Psoas muscle (tissue), 8 donors: ENCODE measurements around the gene EPHA4. TPM values are rescaled to one million over a fixed set of nuclear protein-coding genes. Genes with fewer than 3 reads are reported as not detected.

Experiments used
- ATAC-seq, 4 donors: fragments of 200-7000 bp; cut with Tn5 transposase; one replicate each; pipeline ENCODE4 v1.9.1; 2020; ENCODE audit warnings: moderate library complexity in 3 of 4, mild to moderate bottlenecking in 2 of 4
- DNase-seq, 2 donors: peaks; one replicate each; pipeline ENCODE4 v3.0.0-alpha.2; 2020
- H3K27ac ChIP-seq: fragments of 200-600 bp; one replicate; pipeline ENCODE4 v1.8.0; 2022
- H3K27me3 ChIP-seq, 3 donors: fragments of 200-600 bp in 1 of 3; one replicate each; pipeline versions ENCODE4 v1.6.1 to v1.8.0; 2013 to 2022; ENCODE audit warnings: low read length in 2 of 3, mild to moderate bottlenecking in 2 of 3, moderate library complexity in 1 of 3; ENCODE audit not compliant: insufficient read depth in 3 of 3
- H3K36me3 ChIP-seq, 2 donors: fragments of 200-600 bp in 1 of 2; one replicate each; pipeline versions ENCODE4 v1.6.1 to v1.8.0; 2013 to 2022; ENCODE audit warnings: low read depth in 1 of 2, mild to moderate bottlenecking in 1 of 2, moderate library complexity in 1 of 2; ENCODE audit not compliant: insufficient read depth in 1 of 2
- H3K4me1 ChIP-seq: fragments of 200-600 bp; one replicate; pipeline ENCODE4 v1.8.0; 2022
- H3K4me3 ChIP-seq: fragments of 200-600 bp; one replicate; pipeline ENCODE4 v1.8.0; 2022; ENCODE audit warnings: mild to moderate bottlenecking
- H3K9me3 ChIP-seq: fragments of 200-600 bp; one replicate; pipeline ENCODE4 v1.8.0; 2022
- WGBS, 3 donors: extraction: QIAGEN DNeasy Blood & Tissue Kit; methylation state at CpG; one replicate each; pipeline versions ENCODE4 v1.1.6 to v1.1.7; 2013; 5-methylcytosine and 5-hydroxymethylcytosine counted together
- intact Hi-C, 2 donors: fragments of 100-400 bp; cut with DNase I; formaldehyde crosslinking; loops; one replicate each; pipeline versions ENCODE4 v1.11.0 to v1.14.2; 2022
- polyA plus RNA-seq, 3 donors: library from polyadenylated mRNA; stranded (reverse); fragments of 200-250 nt; gene quantifications; one replicate each; pipeline ENCODE4 v1.2.3, GENCODE V29; 2013
- total RNA-seq, 4 donors: library from RNA; stranded (reverse); fragmentation: NEBNext Ultra II Directional in 2 of 4; extraction: Animal tissue kit (Norgen Biotek cat#: 25700) in 2 of 4; gene quantifications; one replicate each; pipeline versions ENCODE4 v1.2.1 to v1.2.4, GENCODE V29; 2021 to 2023
- TF ChIP-seq, protein P1 (sequence below): fragments of 200-600 bp; IDR thresholded peaks from one replicate; pipeline ENCODE4 v1.8.0; 2022; ENCODE audit warnings: antibody characterized with exemption
- donor health status: healthy with polysubstance abuse.
- donor health status: DM: no; HTN: no; CAD: no; lungs with moderate emphysema.
- donor health status: Bipolar disorder and iron deficiency.
- donor health status: healthy.
- donor health status: DM: yes; HTN: yes; CAD: no.
- donor health status: DM: no; HTN: no; CAD: no.
- donor health status: DM: no; HTN: no; CAD: no.
- donor health status: DM: yes; HTN: yes; CAD: no.

Gene EPHA4
- total and polyA plus RNA-seq, 7 donors, result 0.76 to 6.3 (median 3.8) TPM

DNA sequence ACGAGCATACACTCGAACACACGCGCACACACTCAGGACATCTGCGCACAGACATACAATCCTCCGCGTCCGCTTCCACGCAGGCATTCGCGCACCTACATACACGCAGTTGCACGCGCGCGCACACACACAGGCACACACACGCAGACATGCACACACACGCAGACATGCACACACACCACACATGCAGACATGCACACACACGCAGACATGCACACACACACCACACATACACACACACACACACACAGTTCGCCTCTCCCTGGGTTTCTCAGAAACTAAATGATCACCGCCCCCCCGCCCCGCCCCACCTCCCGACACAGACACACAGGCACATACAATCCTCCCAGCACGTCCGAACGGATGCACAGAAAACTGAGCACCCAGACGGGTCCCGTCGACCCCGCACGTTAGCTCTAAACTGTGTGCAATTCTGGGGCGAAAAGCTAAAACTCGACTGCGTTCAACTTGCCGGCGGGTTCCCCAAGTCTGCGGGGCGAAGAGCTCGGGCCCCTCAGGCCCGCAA lies 1.0 kb downstream of the EPHA4 start:
- 2 to 3% (median 3%) methylated on average over 40 to 41 of the region's 41 CpGs for WGBS, 3 donors
- DNase-seq, result peak in 1 of 2 donors; percentile 13
- H3K4me1 ChIP-seq, result peaks cover 19% of the 10 kb centered on the region
- no peak for ATAC-seq
- H3K27ac ChIP-seq, result peak overlapping the region; percentile 78
- H3K27me3 ChIP-seq, result peaks cover 0 to 9% (median 0%) of the 10 kb centered on the region in 3 donors
- H3K9me3 ChIP-seq, result no peaks in the 10 kb centered on the region
- TF ChIP-seq, protein P1, sequence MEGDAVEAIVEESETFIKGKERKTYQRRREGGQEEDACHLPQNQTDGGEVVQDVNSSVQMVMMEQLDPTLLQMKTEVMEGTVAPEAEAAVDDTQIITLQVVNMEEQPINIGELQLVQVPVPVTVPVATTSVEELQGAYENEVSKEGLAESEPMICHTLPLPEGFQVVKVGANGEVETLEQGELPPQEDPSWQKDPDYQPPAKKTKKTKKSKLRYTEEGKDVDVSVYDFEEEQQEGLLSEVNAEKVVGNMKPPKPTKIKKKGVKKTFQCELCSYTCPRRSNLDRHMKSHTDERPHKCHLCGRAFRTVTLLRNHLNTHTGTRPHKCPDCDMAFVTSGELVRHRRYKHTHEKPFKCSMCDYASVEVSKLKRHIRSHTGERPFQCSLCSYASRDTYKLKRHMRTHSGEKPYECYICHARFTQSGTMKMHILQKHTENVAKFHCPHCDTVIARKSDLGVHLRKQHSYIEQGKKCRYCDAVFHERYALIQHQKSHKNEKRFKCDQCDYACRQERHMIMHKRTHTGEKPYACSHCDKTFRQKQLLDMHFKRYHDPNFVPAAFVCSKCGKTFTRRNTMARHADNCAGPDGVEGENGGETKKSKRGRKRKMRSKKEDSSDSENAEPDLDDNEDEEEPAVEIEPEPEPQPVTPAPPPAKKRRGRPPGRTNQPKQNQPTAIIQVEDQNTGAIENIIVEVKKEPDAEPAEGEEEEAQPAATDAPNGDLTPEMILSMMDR, result no peak
- intact Hi-C loops, result loop anchor here (5.0 to 10.0 kb wide), 4 partner anchors 129 to 716 kb away; no protein-coding TSS in a partner anchor
- H3K4me3 ChIP-seq, result peak overlapping the region; percentile 93
- no peaks in the 10 kb centered on the region for H3K36me3 ChIP-seq

DNA sequence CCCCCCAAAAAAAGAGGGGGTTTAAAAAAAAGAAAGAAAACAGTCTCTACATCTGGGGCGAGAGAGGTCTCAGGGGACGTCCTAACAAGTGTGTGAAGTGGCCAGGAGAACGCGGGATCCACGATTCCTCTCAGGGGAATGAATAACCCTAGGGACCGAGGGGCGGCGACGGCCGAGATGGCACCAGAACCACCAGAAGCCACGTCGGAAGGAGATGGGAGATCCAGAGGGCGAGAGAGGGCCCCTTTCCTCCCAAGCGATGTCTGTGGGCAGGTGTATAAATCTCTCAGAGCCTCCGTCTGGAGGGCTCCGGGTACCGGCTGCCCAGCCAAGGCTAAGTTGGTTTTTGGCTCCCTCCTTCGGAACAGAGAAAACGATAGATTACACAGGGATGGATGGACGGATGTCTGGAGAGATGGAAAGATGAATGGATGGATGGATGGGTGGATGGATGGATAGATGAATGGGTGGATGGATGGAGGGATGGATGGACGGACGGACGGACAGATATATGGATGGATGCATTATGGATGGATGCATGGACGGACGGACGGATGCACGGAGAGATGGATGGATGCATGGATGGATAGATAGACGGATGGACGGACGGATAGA lies 1.7 kb downstream of the EPHA4 start:
- peaks cover 0 to 9% (median 0%) of the 10 kb centered on the region in 3 donors for H3K27me3 ChIP-seq
- TF ChIP-seq, protein P1, result no peak
- H3K27ac ChIP-seq, result no peak overlapping the region
- ATAC-seq (no peak), DNase-seq (peak in 1 of 2 donors; percentile 13)
- H3K4me3 ChIP-seq, result peak overlapping the region; percentile 93
- WGBS, 3 donors, result 9 to 26% (median 17%) methylated on average over 30 of the region's 30 CpGs
- peaks cover 19% of the 10 kb centered on the region for H3K4me1 ChIP-seq
- no peaks in the 10 kb centered on the region for H3K9me3 ChIP-seq
- intact Hi-C loops, result loop anchor here (5.0 to 10.0 kb wide), 4 partner anchors 128 to 716 kb away; no protein-coding TSS in a partner anchor
- no peaks in the 10 kb centered on the region for H3K36me3 ChIP-seq

DNA sequence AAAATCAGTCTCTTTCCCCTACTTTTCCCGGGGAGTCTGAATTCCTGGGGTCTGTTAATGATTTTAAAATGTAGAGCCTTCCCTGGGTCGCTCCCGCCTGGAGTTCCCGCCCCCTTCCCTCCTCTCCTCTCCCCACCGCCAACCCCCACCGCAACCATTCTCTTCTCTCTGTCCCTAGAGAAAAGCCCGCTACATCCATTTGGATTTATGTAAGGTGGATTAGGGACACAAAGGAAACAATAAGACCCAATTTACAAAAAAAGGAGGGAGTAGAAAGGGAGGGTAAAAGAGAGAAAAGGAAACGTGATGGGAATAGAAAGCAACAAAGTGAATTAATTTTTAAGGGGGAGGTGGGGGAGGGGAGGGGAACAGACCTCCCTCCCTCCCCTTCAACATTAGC lies 2.2 kb downstream of the EPHA4 start:
- Histone ChIP-seq H3K4me3 (peak overlapping the region; percentile 93), H3K27ac (no peak overlapping the region), H3K4me1 (peaks cover 24% of the 10 kb centered on the region), H3K36me3 (no peaks in the 10 kb centered on the region), H3K9me3 (no peaks in the 10 kb centered on the region), H3K27me3 (peaks cover 0 to 7% (median 0%) of the 10 kb centered on the region in 3 donors)
- intact Hi-C loops, result loop anchor here (5.0 to 10.0 kb wide), 4 partner anchors 128 to 715 kb away; no protein-coding TSS in a partner anchor
- TF ChIP-seq, protein P1, result no peak
- ATAC-seq (no peak), DNase-seq (no peak)
- WGBS, 3 donors, result 50 to 69% (median 63%) methylated on average over 8 of the region's 8 CpGs

DNA sequence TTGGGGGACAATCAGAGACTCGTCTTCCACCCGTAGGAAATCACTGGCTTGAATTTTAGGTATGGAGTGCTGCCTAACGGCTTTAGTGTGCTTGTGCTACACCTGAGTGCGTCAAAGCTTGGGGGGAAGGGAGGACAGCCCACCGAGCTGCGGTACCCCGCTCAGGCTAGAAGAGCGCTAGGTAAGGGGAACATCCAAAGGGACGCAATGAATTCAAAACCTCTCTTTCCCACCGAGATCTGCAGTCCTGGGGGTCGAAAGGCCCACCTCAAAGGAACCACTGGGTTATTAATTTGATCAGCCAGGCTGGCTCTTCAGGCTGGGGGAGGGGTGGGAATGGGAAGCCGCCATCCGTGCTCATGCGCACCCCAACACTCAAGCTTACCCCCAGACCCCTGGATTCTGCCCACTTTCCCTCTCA lies 2.7 kb downstream of the EPHA4 start:
- no peaks in the 10 kb centered on the region for H3K9me3 ChIP-seq
- intact Hi-C loops, result no loop called here
- ATAC-seq (no peak), DNase-seq (no peak)
- no peak overlapping the region for H3K27ac ChIP-seq
- peaks cover 0 to 3% (median 0%) of the 10 kb centered on the region in 3 donors for H3K27me3 ChIP-seq
- WGBS, 3 donors, result 81 to 84% (median 83%) methylated on average over 14 of the region's 14 CpGs
- TF ChIP-seq, protein P1, result no peak
- peak overlapping the region; percentile 93 for H3K4me3 ChIP-seq
- no peaks in the 10 kb centered on the region for H3K36me3 ChIP-seq
- peaks cover 24% of the 10 kb centered on the region for H3K4me1 ChIP-seq
